NAMALWA (cell line): ENCODE results near the gene CCDC159.

ENCODE experiments used
- DNase-seq: peaks from one replicate; pipeline ENCODE4 v3.0.0-alpha.2; 2015; ENCODE audit warnings: low spot score

CCDC159 gene

DNA sequence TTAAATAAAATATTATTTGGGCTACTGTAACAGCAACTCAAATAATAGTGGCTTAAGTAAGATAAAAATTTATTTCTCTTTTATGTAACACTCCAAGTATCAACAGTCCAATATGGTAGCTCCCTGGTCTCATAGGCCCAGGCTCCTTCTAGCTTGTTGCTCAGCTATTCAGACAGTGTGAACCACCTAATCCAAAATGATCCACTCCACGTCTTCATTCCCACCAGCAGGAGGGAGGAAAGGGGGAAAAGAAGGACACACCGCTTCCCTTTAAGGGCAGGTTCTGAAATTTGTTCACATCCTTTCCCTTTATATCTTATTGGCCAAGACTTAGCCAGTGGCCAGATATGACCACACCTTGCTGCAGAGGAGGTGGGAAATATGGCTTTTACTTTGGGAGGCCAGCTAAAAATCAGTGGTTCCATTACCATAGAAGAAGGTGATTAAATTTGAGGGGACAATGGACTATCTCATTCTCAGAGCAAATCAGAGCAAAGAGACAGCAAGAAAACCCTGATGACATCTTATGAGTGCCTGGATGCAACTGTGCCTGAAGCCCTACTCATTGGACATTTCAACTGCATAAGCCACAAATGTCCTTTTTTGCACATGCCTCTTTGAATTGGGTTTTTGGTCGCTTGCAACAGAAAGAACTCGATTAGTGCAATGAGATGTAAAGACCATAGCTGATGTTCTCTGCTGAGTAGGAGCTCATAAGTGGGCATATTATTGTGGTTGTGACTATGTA, 44.8 kb downstream of the CCDC159 start:
- DNase-seq = no peak

DNA sequence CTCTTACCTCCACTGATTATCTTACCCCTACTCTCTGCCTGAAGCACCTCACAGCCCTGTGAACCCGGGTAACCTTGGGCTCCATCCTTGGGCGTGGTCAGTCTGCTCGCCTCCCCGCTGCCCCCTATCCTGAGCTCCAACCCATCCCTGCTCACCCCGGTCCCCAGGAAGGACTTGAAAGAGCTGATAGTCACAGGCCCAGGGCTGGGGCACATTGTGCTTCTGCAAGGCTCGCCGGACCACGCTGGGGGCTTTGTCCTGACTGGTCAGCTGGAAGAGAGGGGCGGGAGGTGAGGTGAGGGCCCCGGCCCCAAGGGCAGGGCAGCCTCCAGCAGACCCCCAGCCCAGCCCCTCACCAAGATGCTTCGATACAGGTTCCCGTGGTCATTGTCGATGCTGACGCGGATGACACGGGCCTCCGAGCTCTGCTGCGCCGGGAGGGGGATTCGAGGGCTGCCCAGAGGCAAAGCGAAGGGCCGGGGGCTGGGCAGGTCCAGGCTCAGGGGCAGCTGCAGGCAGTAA, 50.8 kb downstream of the CCDC159 start:
- no peak for DNase-seq

DNA sequence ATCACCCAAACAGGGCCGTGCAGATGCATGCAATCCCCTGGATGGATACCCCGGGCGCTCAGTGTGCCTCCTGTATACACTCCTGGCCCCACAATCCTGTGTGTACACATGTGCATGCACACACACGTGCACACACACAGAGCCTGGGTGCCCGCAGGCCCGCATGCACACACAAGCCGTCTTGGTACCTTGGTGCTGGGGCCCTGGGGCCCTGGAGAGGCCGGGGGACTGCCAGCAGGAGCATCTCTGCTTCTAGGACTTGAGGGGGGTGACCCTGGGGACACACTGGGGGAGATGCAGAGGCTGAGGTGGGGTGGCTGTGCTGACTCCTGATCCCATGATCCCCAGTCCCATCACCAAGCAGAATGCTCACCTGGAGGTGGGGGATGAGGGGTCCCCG, 53.3 kb downstream of the CCDC159 start:
- no peak for DNase-seq

DNA sequence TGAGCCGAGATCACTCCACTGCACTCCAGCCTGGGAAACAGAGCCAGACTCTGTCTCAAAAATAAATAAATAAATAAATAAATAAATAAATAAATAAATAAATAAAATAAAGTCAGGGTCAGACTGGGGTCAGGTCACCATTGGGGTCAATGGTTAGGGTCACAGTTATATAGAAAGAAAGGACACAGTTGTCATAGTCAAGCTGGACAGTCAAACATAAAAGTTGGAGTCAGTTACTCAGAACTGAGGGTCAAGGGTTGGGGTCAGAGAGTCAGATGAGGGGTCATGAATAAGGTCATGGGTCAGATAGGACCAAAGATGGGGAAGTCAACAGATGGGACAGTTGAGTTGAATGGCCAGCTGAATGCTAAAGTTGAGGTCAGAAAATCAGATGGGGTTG, 54.5 kb downstream of the CCDC159 start:
- no peak for DNase-seq

DNA sequence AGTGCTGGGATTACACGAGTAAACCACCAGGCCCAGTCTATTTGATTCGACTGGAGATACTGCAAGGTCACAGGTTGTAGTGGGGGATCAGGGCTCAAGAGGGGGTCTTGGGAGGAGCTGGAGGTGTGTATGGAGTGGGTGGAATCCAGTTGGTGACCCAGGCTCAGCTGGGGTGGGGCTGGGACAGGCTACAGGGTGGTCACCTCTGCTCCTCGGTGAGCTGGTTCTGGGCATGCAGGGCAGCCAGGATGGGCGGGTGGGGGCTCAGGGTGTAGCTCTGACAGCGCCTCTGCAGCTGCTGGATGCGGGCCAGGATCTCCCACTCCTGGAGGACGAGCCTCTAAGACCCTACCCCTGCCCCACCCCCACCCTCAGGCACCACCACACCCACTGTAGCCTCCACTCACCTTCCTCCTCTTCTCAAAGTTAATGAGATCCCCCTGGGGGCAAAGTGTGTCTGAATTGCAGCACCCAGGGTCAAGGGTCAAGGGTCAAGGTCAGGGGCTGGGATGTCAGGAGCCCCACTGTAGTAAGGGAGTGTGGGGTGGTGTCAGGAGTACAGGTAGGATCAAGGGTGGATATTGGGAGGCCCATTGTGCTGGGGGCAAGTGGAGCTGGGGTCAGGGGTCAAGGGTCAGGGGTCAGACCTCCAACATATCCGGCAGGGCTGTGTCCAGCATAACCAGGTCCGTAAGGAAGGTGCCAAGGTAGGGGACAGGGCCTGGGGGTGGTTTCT, 55.7 kb downstream of the CCDC159 start:
- DNase-seq = no peak
